ENCODE data around the gene KCTD8.
"Not testable (repeated sequence)": the region's sequence is repeated elsewhere in the genome, so short reads cannot be mapped to it uniquely, and the experiment has no call there.

The KCTD8 gene

GRCh38 chr4:44237643-44238042 is 211.0 kb downstream of the KCTD8 start:
- peaks cover 3% of the 10 kb centered on the region for H3K9me3 Mint-ChIP-seq
- H3K4me1 Mint-ChIP-seq: no peaks in the 10 kb centered on the region
- no peak overlapping the region for H3K27ac Mint-ChIP-seq
- H3K4me3 Mint-ChIP-seq: no peak overlapping the region
- H3K36me3 Mint-ChIP-seq (ENCODE audit: low read depth): no peaks in the 10 kb centered on the region
- no peaks in the 10 kb centered on the region for H3K27me3 Mint-ChIP-seq
- DNase-seq: no peak
- ATAC-seq: no peak

GRCh38 chr4:44235897-44236296 is 212.7 kb downstream of the KCTD8 start:
- peaks cover 3% of the 10 kb centered on the region for H3K9me3 Mint-ChIP-seq
- no peaks in the 10 kb centered on the region for H3K4me1 Mint-ChIP-seq
- ATAC-seq (no peak), DNase-seq (no peak)
- H3K27me3 Mint-ChIP-seq: no peaks in the 10 kb centered on the region
- H3K4me3 Mint-ChIP-seq: no peak overlapping the region
- H3K36me3 Mint-ChIP-seq (ENCODE audit: low read depth): no peaks in the 10 kb centered on the region
- H3K27ac Mint-ChIP-seq: no peak overlapping the region

- Mint-ChIP-seq H3K27ac (no peak overlapping the region), H3K4me3 (no peak overlapping the region), H3K27me3 (no peaks in the 10 kb centered on the region), H3K36me3 (ENCODE audit: low read depth) (no peaks in the 10 kb centered on the region), H3K9me3 (peaks cover 8% of the 10 kb centered on the region), H3K4me1 (no peaks in the 10 kb centered on the region)
- DNase-seq (no peak), ATAC-seq (no peak)
Measured at GRCh38 chr4:44232262-44232661, 216.3 kb downstream of the KCTD8 start.

GRCh38 chr4:44231006-44231405 is 217.6 kb downstream of the KCTD8 start:
- ATAC-seq (no peak), DNase-seq (no peak)
- no peaks in the 10 kb centered on the region for H3K27me3 Mint-ChIP-seq
- H3K4me3 Mint-ChIP-seq: no peak overlapping the region
- H3K27ac Mint-ChIP-seq: no peak overlapping the region
- H3K9me3 Mint-ChIP-seq: peaks cover 11% of the 10 kb centered on the region
- H3K4me1 Mint-ChIP-seq: no peaks in the 10 kb centered on the region
- no peaks in the 10 kb centered on the region for H3K36me3 Mint-ChIP-seq (ENCODE audit: low read depth)

- H3K36me3 Mint-ChIP-seq (ENCODE audit: low read depth): no peaks in the 10 kb centered on the region
- H3K9me3 Mint-ChIP-seq: peaks cover 8% of the 10 kb centered on the region
- no peak for DNase-seq
- no peak overlapping the region for H3K27ac Mint-ChIP-seq
- H3K27me3 Mint-ChIP-seq: no peaks in the 10 kb centered on the region
- no peak for ATAC-seq
- no peak overlapping the region for H3K4me3 Mint-ChIP-seq
- no peaks in the 10 kb centered on the region for H3K4me1 Mint-ChIP-seq
Measured at GRCh38 chr4:44228326-44228725, 220.3 kb downstream of the KCTD8 start.

GRCh38 chr4:44221407-44221806 is 227.2 kb downstream of the KCTD8 start:
- ATAC-seq (no peak), DNase-seq (no peak)
- H3K36me3 Mint-ChIP-seq (ENCODE audit: low read depth): no peaks in the 10 kb centered on the region
- no peaks in the 10 kb centered on the region for H3K27me3 Mint-ChIP-seq
- H3K9me3 Mint-ChIP-seq: peaks cover 3% of the 10 kb centered on the region
- no peak overlapping the region for H3K27ac Mint-ChIP-seq
- no peak overlapping the region for H3K4me3 Mint-ChIP-seq
- H3K4me1 Mint-ChIP-seq: no peaks in the 10 kb centered on the region

GRCh38 chr4:44210750-44211149 is 237.9 kb downstream of the KCTD8 start:
- no peak overlapping the region for H3K4me3 Mint-ChIP-seq
- no peak overlapping the region for H3K27ac Mint-ChIP-seq
- H3K9me3 Mint-ChIP-seq: no peaks in the 10 kb centered on the region
- no peaks in the 10 kb centered on the region for H3K4me1 Mint-ChIP-seq
- H3K27me3 Mint-ChIP-seq: no peaks in the 10 kb centered on the region
- H3K36me3 Mint-ChIP-seq (ENCODE audit: low read depth): no peaks in the 10 kb centered on the region
- DNase-seq: no peak
- no peak for ATAC-seq

GRCh38 chr4:44196796-44197195 is 251.8 kb downstream of the KCTD8 start:
- no peaks in the 10 kb centered on the region for H3K4me1 Mint-ChIP-seq
- no peaks in the 10 kb centered on the region for H3K36me3 Mint-ChIP-seq (ENCODE audit: low read depth)
- no peaks in the 10 kb centered on the region for H3K27me3 Mint-ChIP-seq
- ATAC-seq (no peak), DNase-seq (no peak)
- no peak overlapping the region for H3K27ac Mint-ChIP-seq
- peaks cover 17% of the 10 kb centered on the region for H3K9me3 Mint-ChIP-seq
- no peak overlapping the region for H3K4me3 Mint-ChIP-seq

GRCh38 chr4:44194365-44194764 is 254.2 kb downstream of the KCTD8 start:
- H3K36me3 Mint-ChIP-seq (ENCODE audit: low read depth): no peaks in the 10 kb centered on the region
- DNase-seq: no peak
- no peak overlapping the region for H3K27ac Mint-ChIP-seq
- no peaks in the 10 kb centered on the region for H3K4me1 Mint-ChIP-seq
- no peak overlapping the region for H3K4me3 Mint-ChIP-seq
- no peak for ATAC-seq
- no peaks in the 10 kb centered on the region for H3K27me3 Mint-ChIP-seq
- peaks cover 18% of the 10 kb centered on the region for H3K9me3 Mint-ChIP-seq

GRCh38 chr4:44186850-44187246 is 261.8 kb downstream of the KCTD8 start:
- Mint-ChIP-seq H3K27ac (no peak overlapping the region), H3K4me1 (no peaks in the 10 kb centered on the region), H3K4me3 (no peak overlapping the region), H3K36me3 (ENCODE audit: low read depth) (no peaks in the 10 kb centered on the region), H3K27me3 (no peaks in the 10 kb centered on the region), H3K9me3 (peaks cover 6% of the 10 kb centered on the region)
- DNase-seq: no peak
- ATAC-seq: no peak

GRCh38 chr4:44186096-44186849 is 262.3 kb downstream of the KCTD8 start:
- no peaks in the 10 kb centered on the region for H3K4me1 Mint-ChIP-seq
- ATAC-seq (no peak), DNase-seq (no peak)
- no peak overlapping the region for H3K4me3 Mint-ChIP-seq
- H3K27ac Mint-ChIP-seq: no peak overlapping the region
- H3K27me3 Mint-ChIP-seq: no peaks in the 10 kb centered on the region
- H3K9me3 Mint-ChIP-seq: peaks cover 6% of the 10 kb centered on the region
- no peaks in the 10 kb centered on the region for H3K36me3 Mint-ChIP-seq (ENCODE audit: low read depth)

GRCh38 chr4:44181491-44182349 is 266.9 kb downstream of the KCTD8 start:
- not testable (repeated sequence) for H3K36me3 Mint-ChIP-seq (ENCODE audit: low read depth); ATAC-seq; H3K27me3 Mint-ChIP-seq; DNase-seq; H3K27ac Mint-ChIP-seq; H3K9me3 Mint-ChIP-seq; H3K4me1 Mint-ChIP-seq; H3K4me3 Mint-ChIP-seq

GRCh38 chr4:44167766-44168165 is 280.8 kb downstream of the KCTD8 start:
- ATAC-seq; DNase-seq; H3K27me3 Mint-ChIP-seq; H3K4me3 Mint-ChIP-seq; H3K36me3 Mint-ChIP-seq (ENCODE audit: low read depth); H3K27ac Mint-ChIP-seq; H3K4me1 Mint-ChIP-seq: not testable (repeated sequence)
- H3K9me3 Mint-ChIP-seq: peaks cover 16% of the 10 kb centered on the region

- DNase-seq (no peak), ATAC-seq (no peak)
- no peaks in the 10 kb centered on the region for H3K36me3 Mint-ChIP-seq (ENCODE audit: low read depth)
- no peaks in the 10 kb centered on the region for H3K27me3 Mint-ChIP-seq
- H3K9me3 Mint-ChIP-seq: peaks cover 22% of the 10 kb centered on the region
- no peak overlapping the region for H3K27ac Mint-ChIP-seq
- H3K4me3 Mint-ChIP-seq: no peak overlapping the region
- H3K4me1 Mint-ChIP-seq: no peaks in the 10 kb centered on the region
Measured at GRCh38 chr4:44165938-44166337, 282.7 kb downstream of the KCTD8 start.

- no peak for ATAC-seq
- no peak overlapping the region for H3K27ac Mint-ChIP-seq
- DNase-seq: no peak
- no peaks in the 10 kb centered on the region for H3K36me3 Mint-ChIP-seq (ENCODE audit: low read depth)
- peaks cover 12% of the 10 kb centered on the region for H3K9me3 Mint-ChIP-seq
- no peaks in the 10 kb centered on the region for H3K27me3 Mint-ChIP-seq
- no peak overlapping the region for H3K4me3 Mint-ChIP-seq
- no peaks in the 10 kb centered on the region for H3K4me1 Mint-ChIP-seq
Measured at GRCh38 chr4:44162538-44163270, 285.9 kb downstream of the KCTD8 start.

All from activated naive CD8-positive, alpha-beta T cell treated with anti-CD3 and anti-CD28 coated beads, Interleukin-2, amount 50 U/mL, for 24 hours (primary cell).